Measurements from ENCODE around the gene PTPRB.

- TF ChIP-seq CTCF (IDR thresholded peaks at IDR 0.05) (no peak), POLR2A (IDR thresholded peaks at IDR 0.05) (no peak)
Measured at GRCh38 chr12:70608184-70608583, 29.0 kb downstream of the PTPRB start.

All from testis (tissue), 2 donors.